ENCODE measurements around the gene NPC1.
"Not testable (repeated sequence)": the region's sequence is repeated elsewhere in the genome, so short reads cannot be mapped to it uniquely, and the experiment has no call there.

Gene NPC1

GRCh38 chr18:23498877-23499276 is 87.4 kb downstream of the NPC1 start:
- no peaks in the 10 kb centered on the region for H3K27me3 ChIP-seq (ENCODE audit: control insufficient read depth, insufficient read depth, low read length)
- peaks cover 7% of the 10 kb centered on the region for H3K4me1 ChIP-seq (ENCODE audit: control insufficient read depth, insufficient read depth, low read length)
- no peak overlapping the region for H3K27ac ChIP-seq (ENCODE audit: low read depth, low read length)
- H3K36me3 ChIP-seq (ENCODE audit: control insufficient read depth, insufficient read depth, low read length): no peaks in the 10 kb centered on the region
- no peak overlapping the region for H3K4me3 ChIP-seq (ENCODE audit: low read length)
- H3K9ac ChIP-seq (ENCODE audit: low read length): no peak overlapping the region

GRCh38 chr18:23498117-23498516 is 88.2 kb downstream of the NPC1 start:
- no peaks in the 10 kb centered on the region for H3K27me3 ChIP-seq (ENCODE audit: control insufficient read depth, insufficient read depth, low read length)
- H3K27ac ChIP-seq (ENCODE audit: low read depth, low read length): no peak overlapping the region
- H3K9ac ChIP-seq (ENCODE audit: low read length): no peak overlapping the region
- H3K36me3 ChIP-seq (ENCODE audit: control insufficient read depth, insufficient read depth, low read length): no peaks in the 10 kb centered on the region
- no peak overlapping the region for H3K4me3 ChIP-seq (ENCODE audit: low read length)
- peaks cover 5% of the 10 kb centered on the region for H3K4me1 ChIP-seq (ENCODE audit: control insufficient read depth, insufficient read depth, low read length)

- no peak overlapping the region for H3K27ac ChIP-seq (ENCODE audit: low read depth, low read length)
These were observed 90.4 kb downstream of the NPC1 start for GRCh38 chr18:23495723-23496440.

DNA sequence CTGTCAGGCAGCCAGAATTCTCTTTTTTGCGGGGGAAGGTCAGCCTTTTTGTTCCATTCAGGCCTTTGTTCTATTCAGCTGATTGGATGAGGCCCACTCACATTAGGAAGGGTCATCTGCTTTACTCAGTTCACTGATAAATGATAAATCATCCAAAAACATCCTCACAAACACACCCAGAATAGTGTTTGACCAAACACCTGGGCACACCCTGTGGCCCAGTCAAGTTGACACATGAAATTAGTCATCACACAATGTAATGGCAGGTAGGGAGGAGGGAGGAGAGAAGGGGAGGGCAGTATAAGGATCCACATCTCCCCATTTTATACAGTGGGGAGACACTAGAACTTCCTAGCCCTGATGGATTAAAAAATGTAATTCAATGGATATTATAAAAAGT is 91.3 kb downstream of the NPC1 start:
- no peaks in the 10 kb centered on the region for H3K4me1 ChIP-seq (ENCODE audit: control insufficient read depth, insufficient read depth, low read length)
- no peak overlapping the region for H3K4me3 ChIP-seq (ENCODE audit: low read length)
- no peaks in the 10 kb centered on the region for H3K36me3 ChIP-seq (ENCODE audit: control insufficient read depth, insufficient read depth, low read length)
- H3K27ac ChIP-seq (ENCODE audit: low read depth, low read length): no peak overlapping the region
- H3K9ac ChIP-seq (ENCODE audit: low read length): no peak overlapping the region
- H3K27me3 ChIP-seq (ENCODE audit: control insufficient read depth, insufficient read depth, low read length): no peaks in the 10 kb centered on the region

More at GRCh38 chr18:23495723-23496440, 90.4 kb downstream of the NPC1 start:
- Histone ChIP-seq H3K36me3 (ENCODE audit: control insufficient read depth, insufficient read depth, low read length) (no peaks in the 10 kb centered on the region), H3K27me3 (ENCODE audit: control insufficient read depth, insufficient read depth, low read length) (no peaks in the 10 kb centered on the region), H3K4me1 (ENCODE audit: control insufficient read depth, insufficient read depth, low read length) (no peaks in the 10 kb centered on the region), H3K9ac (ENCODE audit: low read length) (no peak overlapping the region), H3K4me3 (ENCODE audit: low read length) (no peak overlapping the region)

- Histone ChIP-seq H3K9ac (ENCODE audit: low read length) (no peak overlapping the region), H3K36me3 (ENCODE audit: control insufficient read depth, insufficient read depth, low read length) (no peaks in the 10 kb centered on the region), H3K4me3 (ENCODE audit: low read length) (no peak overlapping the region), H3K27me3 (ENCODE audit: control insufficient read depth, insufficient read depth, low read length) (no peaks in the 10 kb centered on the region), H3K27ac (ENCODE audit: low read depth, low read length) (no peak overlapping the region), H3K4me1 (ENCODE audit: control insufficient read depth, insufficient read depth, low read length) (no peaks in the 10 kb centered on the region)
These were observed 92.7 kb downstream of the NPC1 start for GRCh38 chr18:23493654-23494053.

DNA sequence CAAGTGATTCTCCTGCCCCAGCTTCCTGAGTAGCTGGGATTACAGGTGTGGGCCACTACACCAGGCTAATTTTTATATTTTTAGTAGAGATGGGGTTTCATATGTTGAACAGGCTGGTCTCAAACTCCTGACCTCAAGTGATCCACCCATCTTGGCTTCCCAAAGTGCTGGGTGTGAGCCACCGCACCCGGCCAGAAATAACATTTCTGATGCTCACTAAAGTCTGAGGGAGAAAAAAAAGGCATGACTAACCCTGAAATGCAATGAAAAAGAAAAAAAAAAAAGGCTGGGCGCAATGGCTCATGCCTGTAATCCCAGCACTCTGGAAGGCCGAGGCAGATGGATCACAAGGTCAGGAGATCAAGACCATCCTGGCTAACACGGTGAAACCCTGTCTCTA is 96.7 kb downstream of the NPC1 start:
- H3K4me3 ChIP-seq (ENCODE audit: low read length); H3K4me1 ChIP-seq (ENCODE audit: control insufficient read depth, insufficient read depth, low read length); H3K27me3 ChIP-seq (ENCODE audit: control insufficient read depth, insufficient read depth, low read length); H3K9ac ChIP-seq (ENCODE audit: low read length); H3K36me3 ChIP-seq (ENCODE audit: control insufficient read depth, insufficient read depth, low read length); H3K27ac ChIP-seq (ENCODE audit: low read depth, low read length): not testable (repeated sequence)

- H3K4me3 ChIP-seq (ENCODE audit: low read length): peak overlapping the region; percentile 29
- peaks cover 3% of the 10 kb centered on the region for H3K36me3 ChIP-seq (ENCODE audit: control insufficient read depth, insufficient read depth, low read length)
- no peaks in the 10 kb centered on the region for H3K27me3 ChIP-seq (ENCODE audit: control insufficient read depth, insufficient read depth, low read length)
- no peak overlapping the region for H3K27ac ChIP-seq (ENCODE audit: low read depth, low read length)
- no peaks in the 10 kb centered on the region for H3K4me1 ChIP-seq (ENCODE audit: control insufficient read depth, insufficient read depth, low read length)
- H3K9ac ChIP-seq (ENCODE audit: low read length): no peak overlapping the region
These were observed 98.4 kb downstream of the NPC1 start for GRCh38 chr18:23487738-23488570.

DNA sequence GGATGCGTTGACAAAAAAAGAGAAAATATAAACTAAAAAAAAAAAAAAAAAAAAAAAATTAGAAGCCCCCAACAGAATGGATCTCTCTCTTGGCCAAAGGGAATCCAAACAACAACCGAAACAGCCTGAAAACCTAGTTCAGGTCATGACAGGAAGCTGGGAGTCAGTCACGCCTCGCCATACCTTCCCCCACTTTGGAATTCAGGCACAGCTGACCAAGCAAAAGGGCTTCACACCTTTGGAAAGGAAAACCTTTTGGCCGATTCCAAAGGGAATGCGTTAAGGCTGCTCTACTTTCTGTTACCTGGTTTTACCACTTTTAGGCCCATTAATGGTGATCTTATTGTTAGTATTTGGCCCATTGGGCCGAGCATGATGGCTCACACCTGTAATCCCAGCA is 100.9 kb downstream of the NPC1 start:
- no peak overlapping the region for H3K4me3 ChIP-seq (ENCODE audit: low read length)
- H3K27ac ChIP-seq (ENCODE audit: low read depth, low read length): no peak overlapping the region
- no peaks in the 10 kb centered on the region for H3K27me3 ChIP-seq (ENCODE audit: control insufficient read depth, insufficient read depth, low read length)
- no peaks in the 10 kb centered on the region for H3K4me1 ChIP-seq (ENCODE audit: control insufficient read depth, insufficient read depth, low read length)
- no peak overlapping the region for H3K9ac ChIP-seq (ENCODE audit: low read length)
- H3K36me3 ChIP-seq (ENCODE audit: control insufficient read depth, insufficient read depth, low read length): peaks cover 10% of the 10 kb centered on the region

GRCh38 chr18:23484561-23485182 is 101.6 kb downstream of the NPC1 start:
- Histone ChIP-seq H3K9ac (ENCODE audit: low read length) (no peak overlapping the region), H3K27me3 (ENCODE audit: control insufficient read depth, insufficient read depth, low read length) (no peaks in the 10 kb centered on the region), H3K36me3 (ENCODE audit: control insufficient read depth, insufficient read depth, low read length) (peaks cover 15% of the 10 kb centered on the region), H3K4me1 (ENCODE audit: control insufficient read depth, insufficient read depth, low read length) (no peaks in the 10 kb centered on the region), H3K4me3 (ENCODE audit: low read length) (no peak overlapping the region), H3K27ac (ENCODE audit: low read depth, low read length) (no peak overlapping the region)
